Suprapubic skin (tissue), 3 donors: ENCODE results near the gene TMEM98.

Experiments used
- EP300 ChIP-seq: sonication (generic); formaldehyde crosslinking; IDR thresholded peaks from one replicate; pipeline ENCODE4 v1.6.1; 2017; ENCODE audit warnings: antibody characterized with exemption
- TF ChIP-seq, protein P1 (sequence below), 2 donors: fragments of 200-600 bp in 1 of 2; fragments of 450-650 bp in 1 of 2; sonication (generic) in 1 of 2; IDR thresholded peaks; one replicate each; pipeline ENCODE4 v1.5.1; 2016 to 2019; ENCODE audit warnings: antibody characterized with exemption in 2 of 2, mild to moderate bottlenecking in 1 of 2, moderate library complexity in 1 of 2

DNA sequence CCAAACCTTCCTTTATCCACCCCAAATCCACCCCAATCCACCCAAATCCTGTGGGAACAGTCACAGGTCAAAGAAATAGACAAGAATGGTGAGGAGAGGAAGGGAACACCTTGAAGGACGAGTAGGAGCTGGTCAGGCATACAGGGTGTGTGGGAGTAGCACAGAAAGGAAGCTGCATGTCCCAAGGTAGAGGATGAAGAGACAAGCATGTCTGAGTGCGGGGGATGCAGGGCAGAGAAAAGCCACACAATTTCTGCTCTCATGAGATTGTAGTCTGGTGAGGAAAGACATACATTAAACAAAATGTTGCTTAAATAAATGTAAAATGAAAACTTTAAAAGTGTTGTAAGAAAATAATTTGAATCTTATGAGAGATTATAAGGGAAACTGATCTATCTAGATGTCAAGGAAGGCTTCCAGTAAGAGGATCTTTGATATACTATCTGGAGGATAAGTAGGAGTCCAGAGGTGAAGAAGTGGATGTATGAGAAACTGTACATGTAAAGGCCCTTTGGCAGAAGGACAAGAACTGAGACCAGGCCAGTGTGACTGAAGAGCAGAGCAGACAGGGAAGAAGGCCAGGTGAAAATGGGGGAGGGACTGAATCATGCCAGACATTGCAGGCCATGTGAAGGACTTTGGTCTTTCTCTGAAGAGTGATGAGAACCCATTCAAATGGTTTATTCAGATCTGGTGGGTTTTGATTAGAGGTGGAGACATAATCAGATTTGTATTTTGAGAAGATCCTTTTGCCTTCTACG lies 18.6 kb downstream of the TMEM98 start:
- TF ChIP-seq, protein P1, sequence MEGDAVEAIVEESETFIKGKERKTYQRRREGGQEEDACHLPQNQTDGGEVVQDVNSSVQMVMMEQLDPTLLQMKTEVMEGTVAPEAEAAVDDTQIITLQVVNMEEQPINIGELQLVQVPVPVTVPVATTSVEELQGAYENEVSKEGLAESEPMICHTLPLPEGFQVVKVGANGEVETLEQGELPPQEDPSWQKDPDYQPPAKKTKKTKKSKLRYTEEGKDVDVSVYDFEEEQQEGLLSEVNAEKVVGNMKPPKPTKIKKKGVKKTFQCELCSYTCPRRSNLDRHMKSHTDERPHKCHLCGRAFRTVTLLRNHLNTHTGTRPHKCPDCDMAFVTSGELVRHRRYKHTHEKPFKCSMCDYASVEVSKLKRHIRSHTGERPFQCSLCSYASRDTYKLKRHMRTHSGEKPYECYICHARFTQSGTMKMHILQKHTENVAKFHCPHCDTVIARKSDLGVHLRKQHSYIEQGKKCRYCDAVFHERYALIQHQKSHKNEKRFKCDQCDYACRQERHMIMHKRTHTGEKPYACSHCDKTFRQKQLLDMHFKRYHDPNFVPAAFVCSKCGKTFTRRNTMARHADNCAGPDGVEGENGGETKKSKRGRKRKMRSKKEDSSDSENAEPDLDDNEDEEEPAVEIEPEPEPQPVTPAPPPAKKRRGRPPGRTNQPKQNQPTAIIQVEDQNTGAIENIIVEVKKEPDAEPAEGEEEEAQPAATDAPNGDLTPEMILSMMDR (IDR thresholded peaks at IDR 0.05), result no peak
- no peak for TF ChIP-seq EP300
